Lung microvascular endothelial cell (primary cell): Measurements from ENCODE around the gene LRIT3. TPM values are rescaled to one million over a fixed set of nuclear protein-coding genes. Genes with fewer than 3 reads are reported as not detected.
"Not testable (repeated sequence)": the region's sequence is repeated elsewhere in the genome, so short reads cannot be mapped to it uniquely, and the experiment has no call there.

ENCODE experiments used
- DNase-seq, 2 donors: peaks; one replicate each; pipeline versions ENCODE4 v3.0.0 to v3.0.0-alpha.2; 2010; ENCODE audit warnings: low read depth in 2 of 2
- total RNA-seq: library from RNA; depleted of rRNA; stranded (reverse); fragments of >200 nt; gene quantifications from 2 replicates; pipeline ENCODE4 v1.2.1, GENCODE V29; 2014

The LRIT3 gene
- total RNA-seq, 1 donor from 2014 or later = not detected

GRCh38 chr4:109846395-109847098 lies 1.4 kb upstream of the LRIT3 start:
- DNase-seq = no peak

DNA sequence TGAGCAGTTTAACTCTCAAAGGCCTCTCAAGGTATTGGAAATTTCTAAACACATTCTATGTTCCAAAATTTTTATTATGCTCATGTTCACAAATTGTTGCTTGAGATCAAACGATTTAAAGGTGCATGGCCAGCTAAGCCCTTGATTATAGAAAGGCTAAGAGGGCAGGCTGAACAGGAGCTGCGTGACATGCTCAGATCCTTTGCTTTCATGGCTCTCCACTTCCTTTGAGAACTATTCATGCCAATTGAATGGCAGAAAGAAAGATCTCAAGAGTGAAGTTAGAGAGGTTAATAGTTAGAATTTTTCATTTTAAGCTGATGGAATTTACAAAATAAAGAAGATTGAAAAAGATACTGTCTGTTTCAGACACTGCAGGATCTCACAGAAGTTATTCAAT lies 594 bp downstream of the LRIT3 start:
- no peak for DNase-seq

- no peak for DNase-seq
Measured at GRCh38 chr4:109850601-109851000, 2.7 kb downstream of the LRIT3 start.

GRCh38 chr4:109859426-109860300 lies 11.8 kb downstream of the LRIT3 start:
- DNase-seq = not testable (repeated sequence)

DNA sequence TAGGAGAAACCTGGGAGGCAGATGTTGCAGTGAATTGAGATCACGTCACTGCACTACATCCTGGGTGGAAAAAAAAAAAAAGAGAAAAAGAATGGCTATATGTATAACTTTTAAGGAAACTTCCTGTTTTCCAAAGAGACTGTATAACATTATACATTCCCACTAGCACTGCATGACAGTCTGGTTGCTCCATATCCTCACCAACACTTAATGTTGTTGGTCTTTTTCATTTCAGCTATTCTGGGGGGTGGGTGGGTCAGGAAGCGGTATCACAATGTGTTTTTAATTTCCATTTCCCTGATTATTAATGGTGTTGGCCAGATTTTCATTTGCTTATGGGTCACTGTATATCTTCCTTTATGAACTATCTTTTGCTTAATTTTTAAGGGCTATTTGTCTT lies 13.4 kb downstream of the LRIT3 start:
- no peak for DNase-seq

GRCh38 chr4:109861916-109862511 lies 14.1 kb downstream of the LRIT3 start:
- DNase-seq = no peak

DNA sequence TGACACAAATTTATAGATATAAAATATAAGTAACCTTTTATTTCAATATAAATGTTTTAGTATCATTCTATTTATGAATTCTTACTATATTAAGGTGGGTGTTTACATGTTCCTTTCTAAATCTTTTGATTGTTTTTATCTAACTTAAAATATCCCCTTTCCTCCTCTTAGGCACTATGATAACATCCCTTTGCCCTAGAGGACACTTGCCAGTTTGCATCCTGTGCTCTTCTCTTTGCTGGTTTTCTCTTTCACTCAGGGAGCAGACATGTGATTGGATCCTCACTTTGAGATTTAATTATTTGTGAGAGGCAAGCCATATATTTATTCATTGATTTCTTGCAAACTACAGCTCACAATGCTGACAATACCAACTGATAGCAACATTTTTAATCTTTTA lies 16.2 kb downstream of the LRIT3 start:
- DNase-seq = no peak

GRCh38 chr4:109870061-109870460 lies 22.2 kb downstream of the LRIT3 start:
- no peak for DNase-seq

DNA sequence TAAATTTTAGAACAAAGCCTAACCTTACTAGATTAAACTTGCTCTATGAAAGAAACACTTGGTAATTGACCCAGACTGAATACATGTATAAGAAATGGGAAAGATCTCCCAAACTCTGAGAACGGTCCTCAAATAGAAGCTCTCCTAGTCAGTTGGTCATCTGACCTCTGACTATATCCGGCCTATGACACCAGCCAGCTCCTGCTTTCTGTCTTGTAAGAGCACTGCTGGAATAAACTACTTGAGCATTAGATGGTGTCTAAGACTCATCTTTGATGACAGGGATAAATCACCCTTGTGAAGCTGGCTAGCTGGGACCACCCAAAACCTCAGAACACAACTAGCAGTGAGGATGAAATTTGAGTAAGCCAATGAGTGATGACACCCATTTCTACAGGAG lies 24.2 kb downstream of the LRIT3 start:
- DNase-seq = no peak

DNA sequence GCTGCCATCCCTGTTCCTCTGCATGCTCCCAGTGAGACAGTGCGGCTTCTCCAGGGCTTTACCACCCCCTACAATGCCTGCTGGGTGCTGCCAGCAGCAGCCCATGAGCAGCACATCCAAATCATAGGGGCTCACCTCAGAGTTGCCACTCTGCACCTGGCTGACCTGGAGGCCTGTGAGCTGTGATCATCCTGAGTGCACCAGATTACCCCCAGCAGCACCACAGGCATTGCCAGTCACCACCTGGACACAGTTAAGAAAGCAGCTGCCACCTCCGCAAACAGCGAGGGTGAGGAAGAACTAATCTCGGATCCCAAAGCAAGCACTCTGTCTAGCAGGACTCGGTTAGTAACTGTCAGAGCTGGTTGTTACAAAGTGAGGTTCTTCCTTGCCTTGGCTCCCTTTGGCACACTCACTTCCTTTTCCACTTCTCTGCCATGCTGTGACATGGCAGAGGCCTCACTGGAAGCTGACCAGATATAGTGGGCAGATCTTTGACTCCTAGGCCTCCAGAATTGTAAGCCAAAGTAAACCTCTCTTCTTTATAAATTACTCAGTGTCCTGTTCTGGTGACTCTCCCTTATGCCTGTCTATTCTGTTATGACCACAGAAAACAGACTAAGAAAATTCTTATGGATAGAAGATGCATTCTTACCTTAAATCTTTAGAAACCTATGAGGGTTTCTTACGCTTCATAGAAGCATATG lies 25.2 kb downstream of the LRIT3 start:
- no peak for DNase-seq

- DNase-seq = no peak
Measured at GRCh38 chr4:109873791-109874514, 26.0 kb downstream of the LRIT3 start.

GRCh38 chr4:109875106-109875505 lies 27.2 kb downstream of the LRIT3 start:
- no peak for DNase-seq

DNA sequence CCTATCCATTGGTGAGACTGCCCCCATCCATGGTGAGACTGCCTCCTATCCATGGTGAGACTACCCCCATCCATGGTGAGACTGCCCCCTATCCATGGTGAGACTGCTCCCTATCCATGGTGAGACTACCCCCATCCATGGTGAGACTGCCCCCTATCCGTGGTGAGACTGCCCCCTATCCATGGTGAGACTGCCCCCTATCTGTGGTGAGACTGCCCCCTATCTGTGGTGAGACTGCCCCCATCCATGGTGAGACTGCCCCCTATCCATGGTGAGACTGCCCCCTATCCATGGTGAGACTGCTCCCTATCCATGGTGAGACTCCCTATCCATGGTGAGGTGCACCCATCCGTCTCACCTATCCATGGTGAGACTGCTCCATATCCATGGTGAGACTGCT lies 27.6 kb downstream of the LRIT3 start:
- not testable (repeated sequence) for DNase-seq

- no peak for DNase-seq
Measured at GRCh38 chr4:109876634-109877265, 28.8 kb downstream of the LRIT3 start.

DNA sequence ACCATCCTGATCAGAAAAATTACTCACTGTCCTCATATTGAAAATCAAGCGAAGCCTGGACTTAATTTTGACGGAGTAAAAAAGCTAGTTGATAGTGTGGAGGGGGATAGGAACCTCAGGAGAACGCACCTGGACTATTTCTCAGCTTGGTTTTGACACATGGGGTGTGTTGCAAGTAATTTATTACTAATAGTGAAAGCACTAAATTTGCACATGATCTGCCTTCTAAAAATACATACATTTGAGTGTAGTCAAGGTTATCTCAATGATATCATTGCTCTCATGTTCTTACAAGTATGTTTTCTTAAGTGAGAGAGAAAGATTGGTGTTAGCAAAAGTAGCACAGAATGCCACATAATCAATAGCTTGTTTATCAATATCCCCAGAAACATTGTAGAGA lies 29.5 kb downstream of the LRIT3 start:
- DNase-seq = no peak

GRCh38 chr4:109878355-109878754 lies 30.4 kb downstream of the LRIT3 start:
- DNase-seq = no peak

DNA sequence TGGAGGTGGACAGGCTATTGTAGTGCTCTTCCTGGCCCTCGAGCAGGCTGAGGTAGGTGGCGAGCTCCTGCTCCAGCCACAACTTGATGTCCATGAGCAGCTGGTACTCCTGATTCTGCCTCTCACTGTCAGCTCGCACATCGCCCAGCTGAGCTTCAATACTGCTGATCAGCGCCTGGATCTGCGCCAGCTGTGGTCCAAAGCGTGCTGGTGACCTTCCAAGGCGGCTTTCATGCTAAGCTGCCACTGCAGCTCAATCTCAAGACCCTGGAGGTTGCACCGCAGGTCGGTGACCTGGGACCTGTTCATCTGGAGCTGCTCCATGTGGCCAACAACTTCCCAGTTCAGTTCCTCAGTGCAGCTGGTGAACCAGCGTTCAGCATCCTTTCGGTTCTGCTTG lies 31.2 kb downstream of the LRIT3 start:
- no peak for DNase-seq

DNA sequence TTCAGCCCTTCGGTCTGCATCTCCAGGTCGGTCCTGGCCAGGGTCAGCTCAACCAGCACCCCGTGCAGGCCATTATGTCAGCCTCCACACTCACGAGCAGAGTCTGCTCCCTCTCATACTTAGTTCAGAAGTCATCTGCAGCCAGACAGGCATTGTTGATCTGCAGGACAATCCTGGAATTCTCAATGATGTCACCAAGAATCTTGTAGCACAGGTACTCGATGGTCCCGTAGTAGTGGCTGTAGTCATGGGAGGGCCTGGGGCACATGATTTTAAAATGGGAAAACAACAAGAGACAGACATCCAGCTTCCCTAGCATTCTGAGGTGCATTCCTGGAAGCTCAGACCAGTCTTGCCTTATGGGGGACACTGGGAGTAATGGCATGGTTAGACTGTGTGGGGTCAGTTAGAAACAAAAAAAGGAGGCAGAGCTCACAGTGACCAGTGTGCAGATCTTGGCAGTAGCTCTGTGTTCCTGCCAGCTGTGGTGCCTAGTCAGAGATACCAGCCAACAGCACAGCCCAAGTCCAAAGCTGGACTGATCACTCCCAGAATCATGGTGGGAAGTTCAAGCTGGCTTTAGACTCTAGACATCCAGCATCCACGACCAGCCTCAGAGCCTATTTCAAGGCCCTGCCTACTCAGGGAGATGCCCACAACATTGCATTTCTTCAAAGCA lies 31.9 kb downstream of the LRIT3 start:
- DNase-seq = no peak

DNA sequence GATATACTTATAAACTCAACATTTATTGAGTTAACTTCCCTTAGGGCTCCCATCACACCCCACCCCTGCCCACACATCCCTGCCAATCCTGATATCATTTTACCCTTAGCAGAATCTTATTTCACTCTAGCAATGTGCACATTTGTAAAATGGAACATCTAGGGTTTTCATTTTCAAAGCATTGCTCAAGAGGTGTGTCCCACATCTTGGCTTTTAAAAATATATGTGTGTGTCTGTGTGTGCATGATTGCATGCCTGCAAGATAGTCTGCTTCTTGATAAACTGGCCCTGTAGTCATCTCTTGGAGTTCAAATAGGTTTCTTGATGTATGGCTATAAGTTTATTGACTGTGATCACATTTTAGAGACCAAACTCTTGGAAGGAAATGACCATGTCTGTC lies 38.4 kb downstream of the LRIT3 start:
- DNase-seq = no peak

- DNase-seq = no peak
Measured at GRCh38 chr4:109887071-109887470, 39.2 kb downstream of the LRIT3 start.
